Endodermal cell (in vitro differentiated cells): ENCODE data around the gene NTSR2. TPM values are rescaled to one million over a fixed set of nuclear protein-coding genes. Genes with fewer than 3 reads are reported as not detected.

Experiments used
- DNase-seq: peaks from one replicate; pipeline ENCODE4 v3.0.0-alpha.2; 2017
- H3K27ac ChIP-seq: 2 replicates; pipeline ENCODE4 v1.5.1; 2013; ENCODE audit warnings: mild to moderate bottlenecking, low read depth, low read length, moderate library complexity
- H3K27me3 ChIP-seq: 2 replicates; pipeline ENCODE4 v1.6.1; 2013; ENCODE audit warnings: mild to moderate bottlenecking, low read length, moderate library complexity; ENCODE audit not compliant: insufficient read depth, control insufficient read depth, poor library complexity, severe bottlenecking
- H3K36me3 ChIP-seq: 2 replicates; pipeline ENCODE4 v1.7.0; 2013; ENCODE audit warnings: mild to moderate bottlenecking, low read length, moderate library complexity; ENCODE audit not compliant: control insufficient read depth, insufficient read depth
- H3K4me1 ChIP-seq: one replicate; pipeline ENCODE4 v1.7.0; 2013; ENCODE audit warnings: low read length; ENCODE audit not compliant: control insufficient read depth, insufficient read depth
- H3K4me3 ChIP-seq: 2 replicates; pipeline ENCODE4 v1.5.1; 2013; ENCODE audit warnings: mild to moderate bottlenecking, low read length, moderate library complexity
- H3K9ac ChIP-seq: 2 replicates; pipeline ENCODE4 v1.6.1; 2013; ENCODE audit warnings: mild to moderate bottlenecking, low read length, moderate library complexity; ENCODE audit not compliant: poor library complexity, severe bottlenecking; ENCODE audit errors: extremely low read depth
- H3K9me3 ChIP-seq: 2 replicates; pipeline ENCODE4 v1.6.1; 2013; ENCODE audit warnings: mild to moderate bottlenecking, low read length, moderate library complexity; ENCODE audit not compliant: control insufficient read depth
- H3K27ac Mint-ChIP-seq: 2 replicates; pipeline ENCODE4 v1.8.0; 2020; ENCODE audit warnings: mixed read lengths
- H3K27me3 Mint-ChIP-seq: 2 replicates; pipeline ENCODE4 v1.8.0; 2021; ENCODE audit warnings: mild to moderate bottlenecking, mixed read lengths; ENCODE audit not compliant: insufficient read depth
- H3K36me3 Mint-ChIP-seq: 2 replicates; pipeline ENCODE4 v1.8.0; 2020; ENCODE audit warnings: low read depth, mixed read lengths
- H3K4me1 Mint-ChIP-seq: 2 replicates; pipeline ENCODE4 v1.8.0; 2020; ENCODE audit warnings: mixed read lengths
- H3K4me3 Mint-ChIP-seq: 2 replicates; pipeline ENCODE4 v1.8.0; 2020; ENCODE audit warnings: mild to moderate bottlenecking, moderate library complexity, mixed read lengths
- H3K9me3 Mint-ChIP-seq: 2 replicates; pipeline ENCODE4 v1.8.0; 2020; ENCODE audit warnings: mild to moderate bottlenecking, mixed read lengths
- CTCF ChIP-seq: fragments of 200-600 bp; sonication (generic); conservative IDR thresholded peaks from 2 replicates; pipeline ENCODE4 v1.5.0; 2021; ENCODE audit warnings: antibody characterized with exemption, mild to moderate bottlenecking
- WGBS, 2 experiments: methylation state at CpG; one replicate each; pipeline versions ENCODE4 v1.1.5 to v1.1.7; 2013; ENCODE audit warnings: missing lambda C conversion rate in 2 of 2, mixed read lengths in 1 of 2; ENCODE audit not compliant: insufficient coverage in 1 of 2, insufficient read length in 1 of 2; 5-methylcytosine and 5-hydroxymethylcytosine counted together
- long read RNA-seq, 4 experiments: library from polyadenylated mRNA in 2 of 4; library from RNA in 1 of 4; library from capped mRNA in 1 of 4; stranded (forward) in 3 of 4; unstranded in 1 of 4; transcript quantifications; one replicate each; pipeline ENCODE4 v2.0.0, GENCODE V29; 2020 to 2021; ENCODE audit warnings: inconsistent platforms in 1 of 4
- polyA plus RNA-seq, 2 experiments: library from polyadenylated mRNA; stranded (reverse); fragments of 50-300 nt; gene quantifications; one replicate each; pipeline ENCODE4 v1.2.3, GENCODE V29; 2013
- total RNA-seq, 2 donors: library from RNA; stranded (reverse); fragmentation: NEBNext Ultra II Directional in 1 of 2; extraction: Animal tissue kit (Norgen Biotek cat#: 25700) in 1 of 2; gene quantifications; 2 replicates in 1 of 2; 3 replicates in 1 of 2; pipeline ENCODE4 v1.2.1, GENCODE V29; 2021

Gene NTSR2
- total RNA-seq: not detected
- polyA plus RNA-seq (2013, experiment 1 of 2): not detected
- polyA plus RNA-seq (2013, experiment 2 of 2): not detected
- long read RNA-seq, experiment 1: 0 reads
- long read RNA-seq, experiment 2: 0 reads
- long read RNA-seq, experiment 3: 0 reads
- long read RNA-seq, experiment 4: 0 reads

- H3K4me1 ChIP-seq: no peaks in the 10 kb centered on the region
- no peaks in the 10 kb centered on the region for H3K36me3 ChIP-seq
- H3K9me3 ChIP-seq: no peaks in the 10 kb centered on the region
- H3K9me3 Mint-ChIP-seq: peaks cover 3% of the 10 kb centered on the region
- no peak within 1 kb of the TSS for H3K4me3 Mint-ChIP-seq
- no peak within 1 kb of the TSS for H3K9ac ChIP-seq
- no peak for TF ChIP-seq CTCF
- peaks cover 49% of the 10 kb centered on the region for H3K27me3 ChIP-seq
- WGBS, 2 experiments: 40 to 51% methylated on average over 30 to 90 of the region's 93 CpGs
- H3K4me3 ChIP-seq: no peak within 1 kb of the TSS
- no peak within 1 kb of the TSS for H3K27ac Mint-ChIP-seq
- DNase-seq: peak; percentile 94
- peaks cover 55% of the 10 kb centered on the region for H3K27me3 Mint-ChIP-seq
- no peak within 1 kb of the TSS for H3K27ac ChIP-seq
- H3K36me3 Mint-ChIP-seq: no peaks in the 10 kb centered on the region
- no peaks in the 10 kb centered on the region for H3K4me1 Mint-ChIP-seq
Observed at GRCh38 chr2:11669454-11670291, at the start of gene NTSR2. Gene NTSR2, minus strand, starts transcription at chr2:11670195. Its CDS starts 66 bp downstream, at chr2:11670129.

- Mint-ChIP-seq H3K4me1 (peaks cover 25% of the 10 kb centered on the region), H3K27ac (no peak overlapping the region), H3K4me3 (no peak overlapping the region), H3K27me3 (peaks cover 6% of the 10 kb centered on the region), H3K36me3 (no peaks in the 10 kb centered on the region), H3K9me3 (no peaks in the 10 kb centered on the region)
- no peaks in the 10 kb centered on the region for H3K9me3 ChIP-seq
- no peak overlapping the region for H3K27ac ChIP-seq
- no peaks in the 10 kb centered on the region for H3K4me1 ChIP-seq
- H3K36me3 ChIP-seq: no peaks in the 10 kb centered on the region
- H3K9ac ChIP-seq: no peak overlapping the region
- DNase-seq: no peak
- TF ChIP-seq CTCF: no peak
- no peaks in the 10 kb centered on the region for H3K27me3 ChIP-seq
- 80 to 100% methylated on average over 1 to 4 of the region's 6 CpGs for WGBS, 2 experiments
- no peak overlapping the region for H3K4me3 ChIP-seq
Observed at GRCh38 chr2:11719230-11719977, 49.4 kb upstream of the NTSR2 start.

- peaks cover 33% of the 10 kb centered on the region for H3K4me1 Mint-ChIP-seq
- 58 to 97% methylated on average over 2 to 4 of the region's 5 CpGs for WGBS, 2 experiments
- H3K36me3 Mint-ChIP-seq: no peaks in the 10 kb centered on the region
- Histone ChIP-seq H3K4me3 (no peak overlapping the region), H3K27me3 (no peaks in the 10 kb centered on the region), H3K27ac (no peak overlapping the region), H3K9ac (no peak overlapping the region), H3K9me3 (no peaks in the 10 kb centered on the region), H3K36me3 (no peaks in the 10 kb centered on the region), H3K4me1 (no peaks in the 10 kb centered on the region)
- DNase-seq: no peak
- H3K27me3 Mint-ChIP-seq: peaks cover 5% of the 10 kb centered on the region
- no peak overlapping the region for H3K4me3 Mint-ChIP-seq
- no peak for TF ChIP-seq CTCF
- no peak overlapping the region for H3K27ac Mint-ChIP-seq
- no peaks in the 10 kb centered on the region for H3K9me3 Mint-ChIP-seq
Observed at GRCh38 chr2:11718606-11719005, 48.6 kb upstream of the NTSR2 start.
